Cortex of kidney (tissue), 1 donor: ENCODE data around the gene PCDHGA12.
"Not testable (repeated sequence)": the region's sequence is repeated elsewhere in the genome, so short reads cannot be mapped to it uniquely, and the experiment has no call there.

ENCODE experiments used
- DNase-seq: peaks from one replicate; lab custom pipeline; 2025; lab: John Stamatoyannopoulos, UW

PCDHGA12 gene

DNA sequence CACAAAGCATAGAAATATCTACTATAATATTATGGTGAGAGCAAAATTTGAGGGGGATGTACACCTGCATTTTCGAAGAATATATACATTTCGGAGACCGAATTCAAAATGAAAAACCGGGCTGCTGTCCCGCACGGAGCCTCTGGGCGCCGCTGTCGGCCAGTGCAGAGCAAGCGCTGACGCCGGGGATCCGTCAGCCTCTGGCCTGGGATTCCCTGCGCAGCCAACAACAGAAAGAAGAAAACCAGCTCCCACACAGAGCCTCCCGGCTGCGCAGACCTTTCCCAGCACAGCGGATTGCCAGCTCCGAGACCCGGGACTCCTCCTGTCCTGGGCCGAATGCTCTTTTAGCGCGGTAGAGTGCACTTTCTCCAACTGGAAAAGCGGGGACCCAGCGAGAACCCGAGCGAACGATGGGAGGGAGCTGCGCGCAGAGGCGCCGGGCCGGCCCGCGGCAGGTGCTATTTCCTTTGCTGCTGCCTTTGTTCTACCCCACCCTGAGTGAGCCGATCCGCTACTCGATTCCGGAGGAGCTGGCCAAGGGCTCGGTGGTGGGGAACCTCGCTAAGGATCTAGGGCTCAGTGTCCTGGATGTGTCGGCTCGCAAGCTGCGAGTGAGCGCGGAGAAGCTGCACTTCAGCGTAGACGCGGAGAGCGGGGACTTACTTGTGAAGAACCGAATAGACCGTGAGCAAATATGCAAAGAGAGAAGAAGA, 22.4 kb upstream of the PCDHGA12 start, which contains the start of gene PCDHGB6:
PCDHGB6 (plus strand) TSS at position 232 of the 716 bp plus-strand sequence; CDS start at position 414, 182 bp downstream.
- DNase-seq: not testable (repeated sequence)

DNA sequence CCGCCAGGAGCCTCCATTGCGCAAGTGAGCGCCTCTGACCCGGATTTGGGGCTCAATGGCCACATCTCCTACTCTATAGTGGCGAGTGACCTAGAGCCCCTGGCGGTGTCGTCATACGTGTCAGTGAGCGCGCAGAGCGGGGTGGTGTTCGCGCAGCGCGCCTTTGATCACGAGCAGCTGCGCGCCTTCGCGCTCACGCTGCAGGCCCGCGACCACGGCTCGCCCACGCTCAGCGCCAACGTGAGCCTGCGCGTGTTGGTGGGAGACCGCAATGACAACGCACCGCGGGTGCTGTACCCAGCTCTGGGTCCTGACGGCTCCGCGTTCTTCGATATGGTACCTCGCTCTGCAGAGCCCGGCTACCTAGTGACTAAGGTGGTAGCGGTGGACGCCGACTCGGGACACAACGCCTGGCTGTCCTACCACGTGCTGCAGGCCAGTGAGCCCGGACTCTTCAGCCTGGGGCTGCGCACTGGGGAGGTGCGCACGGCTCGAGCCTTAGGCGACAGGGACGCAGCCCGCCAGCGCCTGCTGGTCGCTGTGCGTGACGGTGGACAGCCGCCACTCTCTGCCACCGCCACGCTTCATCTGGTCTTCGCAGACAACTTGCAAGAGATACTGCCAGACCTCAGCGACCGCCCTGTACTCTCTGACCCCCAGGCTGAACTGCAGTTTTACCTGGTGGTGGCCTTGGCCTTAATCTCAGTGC, 20.6 kb upstream of the PCDHGA12 start:
- DNase-seq: no peak

DNA sequence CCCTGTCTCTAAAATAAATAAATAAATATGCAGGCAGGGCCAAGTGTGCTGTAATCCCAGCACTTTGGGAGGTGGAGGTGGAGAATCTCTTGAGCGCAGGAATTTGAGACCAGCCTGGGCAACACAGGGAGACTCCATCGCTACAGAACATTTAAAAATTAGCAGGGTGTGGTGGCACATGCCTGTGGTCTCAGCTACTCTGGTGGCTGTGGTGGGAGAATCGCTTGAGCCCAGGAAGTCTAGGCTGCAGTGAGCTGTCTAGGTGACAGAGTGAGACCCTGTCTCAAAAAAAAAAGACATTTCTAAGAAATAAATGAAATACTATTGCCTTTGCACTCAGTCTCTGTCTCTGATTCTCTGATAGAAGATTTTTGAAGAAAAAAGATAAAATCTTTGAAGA, 18.7 kb upstream of the PCDHGA12 start:
- DNase-seq: no peak

DNA sequence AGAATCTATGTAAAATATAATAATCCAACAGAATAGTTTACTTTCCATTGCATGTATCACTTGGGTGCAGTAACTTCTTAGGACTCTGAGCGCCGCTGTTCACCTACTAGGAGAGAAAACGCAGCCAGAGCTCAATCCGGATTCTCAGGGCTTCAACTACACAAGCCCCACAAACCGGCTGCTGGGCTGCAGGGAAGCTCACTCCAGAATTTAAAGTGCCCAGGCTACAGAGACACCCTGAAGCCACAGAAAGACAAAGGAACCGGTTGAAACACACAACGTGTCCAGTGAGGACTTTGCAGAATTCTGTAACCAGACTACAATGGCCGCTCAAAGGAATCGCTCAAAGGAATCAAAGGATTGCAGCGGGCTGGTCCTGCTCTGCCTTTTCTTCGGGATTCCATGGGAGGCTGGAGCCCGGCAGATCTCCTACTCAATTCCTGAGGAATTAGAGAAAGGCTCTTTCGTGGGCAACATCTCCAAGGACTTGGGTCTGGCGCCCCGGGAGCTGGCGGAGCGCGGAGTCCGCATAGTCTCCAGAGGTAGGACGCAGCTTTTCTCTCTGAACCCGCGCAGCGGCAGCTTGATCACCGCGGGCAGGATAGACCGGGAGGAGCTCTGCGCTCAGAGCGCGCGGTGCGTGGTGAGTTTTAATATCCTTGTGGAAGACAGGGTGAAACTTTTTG, 17.3 kb upstream of the PCDHGA12 start, which contains the start of gene PCDHGA10:
PCDHGA10 (plus strand) TSS at position 134 of the 686 bp plus-strand sequence; CDS start at position 323, 189 bp downstream.
- no peak for DNase-seq

DNA sequence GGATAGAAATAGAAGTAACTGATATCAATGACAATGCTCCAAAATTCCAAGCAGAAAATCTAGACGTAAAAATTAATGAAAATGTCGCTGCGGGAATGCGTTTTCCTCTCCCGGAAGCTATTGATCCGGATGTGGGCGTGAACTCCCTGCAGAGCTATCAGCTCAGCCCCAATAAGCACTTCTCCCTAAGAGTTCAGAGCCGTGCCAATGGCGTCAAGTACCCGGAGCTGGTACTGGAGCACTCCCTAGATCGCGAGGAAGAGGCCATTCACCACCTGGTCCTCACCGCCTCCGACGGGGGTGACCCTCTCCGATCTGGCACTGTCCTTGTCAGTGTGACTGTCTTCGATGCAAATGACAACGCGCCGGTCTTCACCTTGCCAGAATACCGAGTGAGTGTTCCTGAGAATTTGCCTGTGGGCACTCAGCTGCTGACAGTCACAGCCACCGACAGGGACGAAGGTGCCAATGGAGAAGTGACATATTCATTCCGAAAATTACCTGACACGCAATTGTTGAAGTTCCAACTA, 16.7 kb upstream of the PCDHGA12 start:
- DNase-seq: no peak

DNA sequence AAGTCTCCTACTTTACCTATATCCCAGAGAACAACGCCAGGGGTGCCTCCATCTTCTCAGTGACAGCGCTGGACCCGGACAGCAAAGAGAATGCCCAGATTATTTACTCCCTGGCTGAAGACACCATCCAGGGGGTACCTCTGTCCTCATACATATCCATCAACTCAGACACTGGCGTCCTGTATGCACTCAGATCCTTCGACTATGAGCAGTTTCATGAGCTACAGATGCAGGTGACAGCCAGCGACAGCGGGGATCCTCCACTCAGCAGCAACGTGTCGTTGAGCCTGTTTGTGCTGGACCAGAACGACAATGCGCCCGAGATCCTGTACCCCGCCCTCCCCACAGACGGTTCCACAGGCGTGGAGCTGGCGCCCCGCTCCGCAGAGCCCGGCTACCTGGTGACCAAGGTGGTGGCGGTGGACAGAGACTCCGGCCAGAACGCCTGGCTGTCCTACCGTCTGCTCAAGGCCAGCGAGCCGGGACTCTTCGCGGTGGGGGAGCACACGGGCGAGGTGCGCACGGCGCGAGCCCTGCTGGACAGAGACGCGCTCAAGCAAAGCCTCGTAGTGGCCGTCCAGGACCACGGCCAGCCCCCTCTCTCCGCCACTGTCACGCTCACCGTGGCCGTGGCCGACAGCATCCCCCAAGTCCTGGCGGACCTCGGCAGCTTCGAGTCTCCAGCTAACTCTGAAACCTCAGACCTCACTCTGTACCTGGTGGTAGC, 15.6 kb upstream of the PCDHGA12 start:
- DNase-seq: not testable (repeated sequence)

DNA sequence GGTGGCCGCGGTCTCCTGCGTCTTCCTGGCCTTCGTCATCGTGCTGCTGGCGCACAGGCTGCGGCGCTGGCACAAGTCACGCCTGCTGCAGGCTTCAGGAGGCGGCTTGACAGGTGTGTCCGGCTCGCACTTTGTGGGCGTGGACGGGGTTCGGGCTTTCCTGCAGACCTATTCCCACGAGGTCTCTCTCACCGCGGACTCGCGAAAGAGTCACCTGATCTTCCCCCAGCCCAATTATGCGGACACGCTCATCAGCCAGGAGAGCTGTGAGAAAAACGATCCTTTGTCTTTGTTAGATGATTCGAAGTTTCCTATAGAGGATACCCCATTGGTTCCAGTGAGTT, 15.1 kb upstream of the PCDHGA12 start:
- DNase-seq: not testable (repeated sequence)

DNA sequence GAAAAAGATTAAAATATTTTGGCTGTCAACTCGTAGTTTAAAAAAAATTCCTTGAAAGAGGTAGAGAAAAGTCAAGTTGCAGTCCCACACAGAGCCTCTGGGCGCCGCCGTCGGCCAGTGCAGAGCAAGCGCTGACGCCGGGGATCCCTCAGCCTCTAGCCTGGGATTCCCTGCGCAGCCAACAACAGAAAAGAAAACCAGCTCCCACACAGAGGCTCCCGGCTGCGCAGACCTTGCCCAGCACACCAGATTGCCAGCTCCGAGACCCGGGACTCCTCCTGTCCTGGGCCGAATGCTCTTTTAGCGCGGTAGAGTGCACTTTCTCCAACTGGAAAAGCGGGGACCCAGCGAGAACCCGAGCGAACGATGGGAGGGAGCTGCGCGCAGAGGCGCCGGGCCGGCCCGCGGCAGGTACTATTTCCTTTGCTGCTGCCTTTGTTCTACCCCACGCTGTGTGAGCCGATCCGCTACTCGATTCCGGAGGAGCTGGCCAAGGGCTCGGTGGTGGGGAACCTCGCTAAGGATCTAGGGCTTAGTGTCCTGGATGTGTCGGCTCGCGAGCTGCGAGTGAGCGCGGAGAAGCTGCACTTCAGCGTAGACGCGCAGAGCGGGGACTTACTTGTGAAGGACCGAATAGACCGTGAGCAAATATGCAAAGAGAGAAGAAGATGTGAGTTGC, 12.7 kb upstream of the PCDHGA12 start, which contains the start of gene PCDHGB7:
PCDHGB7 (plus strand) TSS at position 184 of the 679 bp plus-strand sequence; CDS start at position 367, 183 bp downstream.
- not testable (repeated sequence) for DNase-seq

DNA sequence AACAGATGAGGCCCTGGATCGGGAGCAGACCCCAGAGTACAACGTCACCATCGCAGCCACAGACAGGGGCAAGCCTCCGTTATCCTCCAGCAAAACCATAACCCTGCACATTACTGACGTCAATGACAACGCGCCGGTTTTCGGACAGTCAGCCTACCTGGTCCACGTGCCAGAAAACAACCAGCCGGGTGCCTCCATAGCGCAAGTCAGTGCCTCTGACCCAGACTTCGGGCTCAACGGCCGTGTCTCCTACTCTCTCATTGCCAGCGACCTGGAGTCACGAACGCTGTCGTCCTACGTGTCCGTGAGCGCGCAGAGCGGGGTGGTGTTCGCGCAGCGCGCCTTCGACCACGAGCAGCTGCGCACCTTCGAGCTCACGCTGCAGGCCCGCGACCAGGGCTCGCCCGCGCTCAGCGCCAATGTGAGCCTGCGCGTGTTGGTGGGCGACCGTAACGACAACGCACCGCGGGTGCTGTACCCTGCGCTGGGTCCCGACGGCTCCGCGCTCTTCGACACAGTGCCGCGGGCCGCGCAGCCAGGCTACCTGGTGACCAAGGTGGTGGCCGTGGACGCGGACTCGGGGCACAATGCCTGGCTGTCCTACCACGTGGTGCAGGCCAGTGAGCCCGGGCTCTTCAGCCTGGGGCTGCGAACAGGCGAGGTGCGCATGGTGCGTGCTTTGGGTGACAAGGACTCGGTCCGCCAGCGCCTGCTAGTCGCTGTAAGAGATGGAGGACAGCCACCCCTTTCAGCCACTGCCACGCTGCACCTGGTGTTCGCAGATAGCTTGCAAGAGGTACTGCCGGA, 11.0 kb upstream of the PCDHGA12 start:
- no peak for DNase-seq

DNA sequence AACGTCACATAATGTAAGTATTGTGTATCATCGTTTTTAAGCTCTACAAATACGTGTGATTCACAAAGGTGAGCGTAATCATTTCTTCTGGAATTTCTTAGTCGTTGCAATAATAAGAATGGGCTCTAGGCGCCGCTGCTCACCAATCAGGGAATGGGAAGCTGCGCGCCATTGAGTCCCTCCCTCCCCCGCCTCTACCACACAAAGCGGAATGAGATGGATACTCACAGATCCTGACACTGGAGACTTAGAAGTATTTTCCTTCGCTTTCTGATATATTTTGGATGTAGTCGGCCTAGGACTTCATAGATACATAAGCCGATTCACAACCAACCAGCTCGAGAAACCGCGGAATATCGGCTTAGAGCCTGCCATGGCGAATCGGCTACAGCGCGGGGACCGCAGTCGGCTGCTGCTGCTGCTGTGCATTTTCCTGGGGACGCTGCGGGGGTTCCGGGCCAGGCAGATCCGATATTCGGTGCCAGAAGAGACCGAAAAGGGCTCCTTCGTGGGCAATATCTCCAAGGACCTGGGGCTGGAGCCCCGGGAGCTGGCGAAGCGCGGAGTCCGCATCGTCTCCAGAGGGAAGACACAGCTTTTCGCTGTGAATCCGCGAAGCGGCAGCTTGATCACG, 9.3 kb upstream of the PCDHGA12 start, which contains the start of gene PCDHGA11:
PCDHGA11 (plus strand) TSS at position 197 of the 634 bp plus-strand sequence; CDS start at position 374, 177 bp downstream.
- DNase-seq: no peak

DNA sequence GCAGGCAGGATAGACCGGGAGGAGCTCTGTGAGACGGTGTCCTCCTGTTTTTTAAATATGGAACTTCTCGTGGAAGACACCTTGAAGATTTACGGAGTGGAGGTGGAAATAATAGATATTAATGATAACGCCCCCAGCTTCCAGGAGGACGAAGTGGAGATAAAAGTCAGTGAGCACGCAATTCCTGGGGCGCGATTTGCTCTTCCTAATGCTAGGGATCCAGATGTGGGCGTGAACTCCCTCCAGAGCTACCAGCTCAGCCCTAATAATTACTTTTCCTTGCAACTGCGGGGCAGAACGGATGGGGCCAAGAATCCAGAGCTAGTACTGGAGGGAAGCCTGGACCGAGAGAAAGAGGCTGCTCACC, 8.8 kb upstream of the PCDHGA12 start:
- no peak for DNase-seq

DNA sequence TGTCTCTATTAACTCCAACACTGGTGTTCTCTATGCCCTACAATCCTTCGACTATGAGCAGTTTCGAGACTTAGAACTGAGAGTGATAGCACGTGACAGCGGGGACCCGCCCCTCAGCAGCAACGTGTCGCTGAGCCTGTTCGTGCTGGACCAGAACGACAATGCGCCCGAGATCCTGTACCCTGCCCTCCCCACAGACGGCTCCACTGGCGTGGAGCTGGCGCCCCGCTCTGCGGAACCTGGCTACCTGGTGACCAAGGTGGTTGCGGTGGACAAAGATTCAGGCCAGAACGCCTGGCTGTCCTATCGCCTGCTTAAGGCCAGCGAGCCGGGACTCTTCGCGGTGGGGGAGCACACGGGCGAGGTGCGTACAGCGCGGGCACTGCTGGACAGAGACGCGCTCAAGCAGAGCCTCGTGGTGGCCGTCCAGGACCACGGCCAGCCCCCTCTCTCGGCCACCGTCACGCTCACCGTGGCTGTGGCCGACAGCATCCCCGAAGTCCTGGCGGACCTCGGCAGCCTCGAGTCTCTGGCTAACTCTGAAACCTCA, 7.5 kb upstream of the PCDHGA12 start:
- no peak for DNase-seq

DNA sequence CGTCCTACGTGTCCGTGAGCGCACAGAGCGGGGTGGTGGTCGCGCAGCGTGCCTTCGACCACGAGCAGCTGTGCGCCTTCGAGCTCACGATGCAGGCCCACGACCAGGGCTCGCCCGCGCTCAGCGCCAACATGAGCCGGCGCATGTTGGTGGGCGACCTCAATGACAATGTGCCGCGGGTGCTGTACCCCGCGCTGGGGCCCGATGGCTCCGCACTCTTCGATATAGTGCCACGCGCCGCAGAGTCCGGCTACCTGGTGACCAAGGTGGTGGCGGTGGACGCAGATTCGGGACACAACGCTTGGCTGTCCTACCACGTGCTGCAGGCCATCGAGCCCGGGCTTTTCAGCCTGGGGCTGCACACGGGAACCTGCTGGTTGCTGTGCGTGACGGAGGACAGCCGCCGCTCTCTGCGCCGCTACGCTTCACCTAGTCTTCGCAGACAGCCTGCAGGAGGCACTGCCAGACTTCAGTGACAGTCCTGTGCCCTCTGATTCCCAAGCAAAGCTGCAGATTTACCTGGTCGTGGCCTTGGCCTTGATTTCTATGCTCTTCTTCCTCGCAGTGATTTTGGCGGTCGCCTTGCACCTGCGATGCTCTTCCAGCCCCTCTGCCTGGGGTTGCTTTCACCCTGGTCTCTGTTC, 2.4 kb upstream of the PCDHGA12 start:
- DNase-seq: no peak

DNA sequence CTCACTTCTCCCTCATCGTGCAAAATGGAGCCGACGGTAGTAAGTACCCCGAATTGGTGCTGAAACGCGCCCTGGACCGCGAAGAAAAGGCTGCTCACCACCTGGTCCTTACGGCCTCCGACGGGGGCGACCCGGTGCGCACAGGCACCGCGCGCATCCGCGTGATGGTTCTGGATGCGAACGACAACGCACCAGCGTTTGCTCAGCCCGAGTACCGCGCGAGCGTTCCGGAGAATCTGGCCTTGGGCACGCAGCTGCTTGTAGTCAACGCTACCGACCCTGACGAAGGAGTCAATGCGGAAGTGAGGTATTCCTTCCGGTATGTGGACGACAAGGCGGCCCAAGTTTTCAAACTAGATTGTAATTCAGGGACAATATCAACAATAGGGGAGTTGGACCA, 979 bp downstream of the PCDHGA12 start:
- DNase-seq: no peak

DNA sequence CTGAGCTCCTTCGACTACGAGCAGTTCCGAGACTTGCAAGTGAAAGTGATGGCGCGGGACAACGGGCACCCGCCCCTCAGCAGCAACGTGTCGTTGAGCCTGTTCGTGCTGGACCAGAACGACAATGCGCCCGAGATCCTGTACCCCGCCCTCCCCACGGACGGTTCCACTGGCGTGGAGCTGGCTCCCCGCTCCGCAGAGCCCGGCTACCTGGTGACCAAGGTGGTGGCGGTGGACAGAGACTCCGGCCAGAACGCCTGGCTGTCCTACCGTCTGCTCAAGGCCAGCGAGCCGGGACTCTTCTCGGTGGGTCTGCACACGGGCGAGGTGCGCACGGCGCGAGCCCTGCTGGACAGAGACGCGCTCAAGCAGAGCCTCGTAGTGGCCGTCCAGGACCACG, 2.0 kb downstream of the PCDHGA12 start:
- not testable (repeated sequence) for DNase-seq

DNA sequence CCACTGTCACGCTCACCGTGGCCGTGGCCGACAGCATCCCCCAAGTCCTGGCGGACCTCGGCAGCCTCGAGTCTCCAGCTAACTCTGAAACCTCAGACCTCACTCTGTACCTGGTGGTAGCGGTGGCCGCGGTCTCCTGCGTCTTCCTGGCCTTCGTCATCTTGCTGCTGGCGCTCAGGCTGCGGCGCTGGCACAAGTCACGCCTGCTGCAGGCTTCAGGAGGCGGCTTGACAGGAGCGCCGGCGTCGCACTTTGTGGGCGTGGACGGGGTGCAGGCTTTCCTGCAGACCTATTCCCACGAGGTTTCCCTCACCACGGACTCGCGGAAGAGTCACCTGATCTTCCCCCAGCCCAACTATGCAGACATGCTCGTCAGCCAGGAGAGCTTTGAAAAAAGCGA, 2.4 kb downstream of the PCDHGA12 start:
- not testable (repeated sequence) for DNase-seq

DNA sequence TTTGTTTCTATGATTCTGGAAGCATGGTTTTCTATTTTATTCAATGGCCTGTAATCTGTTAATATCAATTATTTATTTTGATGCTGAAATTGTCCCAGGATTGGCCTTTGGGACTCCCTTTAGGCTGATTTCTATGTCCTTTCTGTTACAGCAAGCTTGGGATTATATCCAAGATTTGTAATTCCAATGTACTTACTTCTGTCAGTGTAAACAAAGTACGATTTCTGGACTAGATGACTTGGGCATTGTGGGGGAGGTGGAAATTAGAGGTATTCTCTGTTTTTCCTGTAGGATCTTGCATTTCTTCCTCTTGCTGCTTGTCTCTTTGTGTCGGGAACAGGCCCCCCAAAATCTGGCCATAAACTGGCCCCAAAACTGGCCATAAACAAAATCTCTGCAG, 3.7 kb downstream of the PCDHGA12 start:
- DNase-seq: no peak

DNA sequence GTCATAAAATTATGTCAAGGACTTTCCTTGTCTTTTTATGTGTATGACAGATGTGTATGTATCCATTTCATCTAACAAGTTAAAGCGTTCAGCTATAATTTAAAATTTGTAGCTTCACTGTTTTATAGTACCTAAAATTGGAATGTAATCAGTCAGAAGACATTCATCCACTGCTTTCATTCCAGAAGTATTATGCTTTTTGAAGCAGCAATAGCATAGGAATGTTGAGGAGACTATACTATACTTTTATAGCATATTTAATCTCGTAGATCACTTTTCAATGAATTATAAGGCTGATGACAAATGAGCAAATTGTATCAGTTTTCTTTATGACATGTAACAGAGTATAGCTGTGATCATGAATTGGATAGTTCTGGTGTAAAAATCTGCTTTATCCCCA, 6.9 kb downstream of the PCDHGA12 start:
- DNase-seq: no peak
